Activated T-cell treated with anti-CD3 and anti-CD28 coated beads, Interleukin-2, amount 50 U/mL, for 72 hours (primary cell): ENCODE data around the gene CTAGE9. TPM values are rescaled to one million over a fixed set of nuclear protein-coding genes. Genes with fewer than 3 reads are reported as not detected.
"Not testable (repeated sequence)": the region's sequence is repeated elsewhere in the genome, so short reads cannot be mapped to it uniquely, and the experiment has no call there.

Source experiments
- ATAC-seq, 2 donors: fragments of 150-1000 bp; cut with Tn5 transposase; replicated peaks in 1 of 2; 2 replicates each; pipeline ENCODE4 v1.10.0; 2021; ENCODE audit warnings: moderate library complexity in 2 of 2, mild to moderate bottlenecking in 1 of 2
- DNase-seq, 2 donors: peaks; one replicate each; pipeline ENCODE4 v3.0.0; 2021 to 2022; ENCODE audit warnings: mixed read lengths in 1 of 2
- H3K27ac Mint-ChIP-seq: one replicate; pipeline ENCODE4 v1.8.0; 2022; ENCODE audit warnings: mild to moderate bottlenecking, moderate library complexity, mixed read lengths
- H3K27me3 Mint-ChIP-seq: one replicate; pipeline ENCODE4 v1.8.0; 2022; ENCODE audit warnings: low read depth, mixed read lengths
- H3K36me3 Mint-ChIP-seq, 2 donors: one replicate each; pipeline ENCODE4 v1.8.0; 2022; ENCODE audit warnings: mixed read lengths in 2 of 2, mild to moderate bottlenecking in 1 of 2; ENCODE audit not compliant: insufficient read depth in 2 of 2
- H3K4me1 Mint-ChIP-seq: one replicate; pipeline ENCODE4 v1.8.0; 2022; ENCODE audit warnings: low read depth, mixed read lengths
- H3K4me3 Mint-ChIP-seq, 2 donors: one replicate each; pipeline ENCODE4 v1.8.0; 2022; ENCODE audit warnings: mild to moderate bottlenecking in 2 of 2, mixed read lengths in 2 of 2, moderate library complexity in 2 of 2
- H3K9me3 Mint-ChIP-seq, 2 donors: one replicate each; pipeline ENCODE4 v1.8.0; 2022; ENCODE audit warnings: mixed read lengths in 2 of 2
- total RNA-seq, 2 donors: library from RNA; stranded (reverse); gene quantifications; one replicate each; pipeline ENCODE4 v1.2.3, GENCODE V29; 2022

Gene CTAGE9, protein sequence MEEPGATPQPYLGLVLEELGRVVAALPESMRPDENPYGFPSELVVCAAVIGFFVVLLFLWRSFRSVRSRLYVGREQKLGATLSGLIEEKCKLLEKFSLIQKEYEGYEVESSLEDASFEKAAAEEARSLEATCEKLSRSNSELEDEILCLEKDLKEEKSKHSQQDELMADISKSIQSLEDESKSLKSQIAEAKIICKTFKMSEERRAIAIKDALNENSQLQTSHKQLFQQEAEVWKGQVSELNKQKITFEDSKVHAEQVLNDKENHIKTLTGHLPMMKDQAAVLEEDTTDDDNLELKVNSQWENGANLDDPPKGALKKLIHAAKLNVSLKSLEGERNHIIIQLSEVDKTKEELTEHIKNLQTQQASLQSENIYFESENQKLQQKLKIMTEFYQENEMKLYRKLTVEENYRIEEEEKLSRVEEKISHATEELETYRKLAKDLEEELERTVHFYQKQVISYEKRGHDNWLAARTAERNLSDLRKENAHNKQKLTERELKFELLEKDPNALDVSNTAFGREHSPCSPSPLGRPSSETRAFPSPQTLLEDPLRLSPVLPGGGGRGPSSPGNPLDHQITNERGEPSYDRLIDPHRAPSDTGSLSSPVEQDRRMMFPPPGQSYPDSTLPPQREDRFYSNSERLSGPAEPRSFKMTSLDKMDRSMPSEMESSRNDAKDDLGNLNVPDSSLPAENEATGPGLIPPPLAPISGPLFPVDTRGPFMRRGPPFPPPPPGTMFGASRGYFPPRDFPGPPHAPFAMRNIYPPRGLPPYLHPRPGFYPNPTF
- not detected for total RNA-seq

DNA sequence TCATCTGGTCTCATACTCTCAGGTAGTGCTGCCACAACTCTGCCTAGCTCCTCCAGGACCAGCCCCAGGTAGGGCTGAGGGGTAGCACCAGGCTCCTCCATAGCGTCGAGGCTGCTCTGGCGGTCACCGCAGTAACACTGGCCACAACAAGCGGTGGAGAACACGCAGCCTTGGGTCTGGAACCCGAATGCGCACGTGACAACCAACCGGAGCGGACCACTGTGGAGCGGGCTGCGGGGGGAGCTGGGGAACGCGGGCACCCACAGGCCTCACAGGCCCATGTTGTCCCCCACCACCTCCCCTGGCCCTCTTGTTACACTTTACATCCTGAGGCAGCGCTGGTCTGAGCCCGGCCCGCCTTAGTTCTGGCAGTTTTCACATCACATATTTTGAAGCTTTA lies at the start of gene CTAGE9:
TSS of gene CTAGE9 (minus strand) at position 101 of the 400 bp plus-strand sequence. CDS start at position 101, 0 bp downstream.
- H3K4me1 Mint-ChIP-seq, H3K27ac Mint-ChIP-seq, H3K4me3 Mint-ChIP-seq, H3K27me3 Mint-ChIP-seq, H3K9me3 Mint-ChIP-seq, DNase-seq, H3K36me3 Mint-ChIP-seq, ATAC-seq: not testable (repeated sequence)

DNA sequence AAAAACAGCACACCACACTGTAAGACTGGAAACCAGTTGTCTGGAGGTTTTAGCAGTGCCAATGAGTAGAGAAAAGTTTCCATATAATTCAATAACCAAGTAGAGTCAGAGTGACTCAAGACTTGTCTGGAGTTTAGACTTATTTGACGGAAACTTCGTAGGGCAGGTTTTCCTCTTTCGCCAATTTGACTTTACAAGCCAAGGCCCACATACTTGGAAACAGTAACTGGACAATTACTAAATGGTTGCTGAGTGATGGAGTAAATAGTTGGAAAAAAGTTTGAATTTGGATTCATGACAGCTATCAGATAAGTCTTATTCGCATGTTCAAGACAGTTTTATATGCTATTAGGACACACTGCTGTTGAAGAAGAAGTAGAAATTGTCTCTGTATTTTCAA lies 48.1 kb upstream of the CTAGE9 start:
- H3K27ac Mint-ChIP-seq, result no peak overlapping the region
- H3K4me3 Mint-ChIP-seq, result no peak overlapping the region
- H3K4me1 Mint-ChIP-seq, result no peaks in the 10 kb centered on the region
- no peak for ATAC-seq
- DNase-seq, result no peak
- peaks cover 52% of the 10 kb centered on the region for H3K27me3 Mint-ChIP-seq
- H3K36me3 Mint-ChIP-seq, result no peaks in the 10 kb centered on the region
- no peaks in the 10 kb centered on the region for H3K9me3 Mint-ChIP-seq

DNA sequence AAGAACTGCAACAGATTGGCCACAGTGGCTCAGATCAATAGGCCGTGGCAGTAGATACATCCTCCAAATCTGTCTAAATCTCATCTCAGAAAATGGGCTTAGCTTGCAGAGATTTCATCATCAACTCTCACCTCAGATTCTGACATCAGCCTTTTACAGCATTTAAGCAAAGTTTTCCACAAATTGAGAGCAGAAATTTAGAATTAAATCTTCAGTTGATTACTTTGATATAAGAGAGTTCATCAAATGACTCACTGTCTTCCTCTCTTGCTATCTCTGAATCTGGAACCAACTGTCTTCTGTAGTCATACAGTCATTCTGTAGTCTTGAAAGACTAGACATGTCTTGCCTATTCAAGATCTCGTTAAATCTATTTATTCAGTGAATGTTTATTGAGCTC lies 45.2 kb upstream of the CTAGE9 start:
- H3K27me3 Mint-ChIP-seq, result peaks cover 51% of the 10 kb centered on the region
- no peaks in the 10 kb centered on the region for H3K4me1 Mint-ChIP-seq

DNA sequence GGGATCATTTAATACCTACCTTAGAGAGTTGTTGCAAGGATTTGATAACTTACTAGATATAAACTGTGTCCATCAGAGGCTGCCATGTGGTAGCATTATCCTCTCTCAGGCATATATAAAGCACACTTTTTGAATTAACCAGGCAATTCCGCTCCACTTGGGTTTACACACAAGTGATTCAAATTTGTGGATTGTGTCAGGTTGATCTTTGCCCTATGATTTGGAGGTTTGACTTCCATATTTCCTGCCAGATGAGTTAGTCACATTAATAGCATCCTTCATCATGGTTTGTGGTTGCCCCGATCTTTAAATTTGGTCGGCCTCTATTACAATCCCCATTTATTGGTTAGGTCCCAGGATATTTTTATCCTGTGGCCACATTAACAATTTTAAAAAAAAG lies 44.8 kb upstream of the CTAGE9 start:
- DNase-seq (no peak), ATAC-seq (no peak)
- H3K27me3 Mint-ChIP-seq, result peaks cover 51% of the 10 kb centered on the region
- H3K9me3 Mint-ChIP-seq, result no peaks in the 10 kb centered on the region
- no peaks in the 10 kb centered on the region for H3K4me1 Mint-ChIP-seq
- H3K27ac Mint-ChIP-seq, result no peak overlapping the region
- H3K36me3 Mint-ChIP-seq, result no peaks in the 10 kb centered on the region
- H3K4me3 Mint-ChIP-seq, result no peak overlapping the region

More for the DNA sequence above, 45.2 kb upstream of the CTAGE9 start:
- Mint-ChIP-seq H3K4me3 (no peak overlapping the region), H3K27ac (no peak overlapping the region), H3K36me3 (no peaks in the 10 kb centered on the region), H3K9me3 (no peaks in the 10 kb centered on the region)
- ATAC-seq, result no peak
- DNase-seq, result no peak

DNA sequence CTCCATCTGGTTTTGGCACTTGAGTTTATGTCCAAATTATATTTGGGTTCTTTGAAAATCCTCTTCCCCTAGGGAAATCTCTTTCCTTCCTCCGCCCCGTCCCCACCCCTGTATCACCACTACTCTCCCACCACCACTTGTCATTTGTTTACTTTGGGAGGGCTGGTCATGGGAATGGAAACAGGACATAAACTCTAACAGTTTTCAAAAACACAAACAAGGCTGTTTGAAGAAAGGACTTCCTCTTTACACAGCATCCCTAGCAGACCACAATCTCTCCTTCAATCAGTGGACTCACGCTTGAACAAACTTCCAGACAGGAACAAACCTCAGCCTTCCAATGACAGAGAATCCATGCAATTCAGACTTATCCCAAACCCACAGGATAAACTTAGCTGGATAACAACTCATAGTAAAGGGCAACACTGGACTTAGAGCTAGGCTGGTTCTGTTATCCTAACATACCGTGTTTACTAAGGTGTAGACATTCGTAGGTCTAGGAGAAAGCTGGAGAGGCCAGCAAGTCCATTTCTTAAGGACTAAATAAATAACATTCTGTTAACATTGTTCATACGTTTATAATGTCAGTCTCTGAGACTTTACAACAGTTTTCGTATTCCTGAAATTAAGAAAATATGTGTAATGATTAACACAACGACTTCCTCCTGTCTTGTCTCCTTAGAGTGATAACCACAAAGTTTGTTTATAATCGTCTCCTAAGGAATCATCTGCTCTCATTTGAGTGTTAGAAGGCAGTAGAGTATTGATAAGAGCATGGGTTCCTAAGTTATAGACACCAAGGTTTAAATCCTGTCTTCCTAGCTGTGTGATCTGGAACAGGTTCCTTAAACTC lies 44.1 kb upstream of the CTAGE9 start:
- Mint-ChIP-seq H3K27me3 (peaks cover 48% of the 10 kb centered on the region), H3K36me3 (no peaks in the 10 kb centered on the region)
- ATAC-seq, result no peak

DNA sequence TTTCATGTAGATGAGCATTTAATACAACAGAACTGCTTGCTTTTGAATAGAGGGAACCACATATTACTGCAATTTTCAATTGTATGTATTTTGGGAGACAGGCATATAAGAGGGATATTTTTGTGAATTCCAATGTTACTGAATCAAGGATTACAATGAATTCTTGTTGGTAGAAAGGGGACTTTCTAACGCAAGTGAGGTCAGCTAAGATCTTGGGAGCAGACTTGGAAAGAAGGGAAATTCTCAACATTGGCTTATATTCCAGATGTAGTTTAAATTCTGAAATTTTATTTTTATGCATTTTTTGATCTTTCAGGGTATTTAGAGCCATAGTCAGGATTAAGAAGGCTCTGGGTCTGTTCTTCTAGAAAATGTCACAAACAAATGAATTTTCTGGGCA lies 43.3 kb upstream of the CTAGE9 start:
- H3K4me1 Mint-ChIP-seq, result no peaks in the 10 kb centered on the region
- no peaks in the 10 kb centered on the region for H3K9me3 Mint-ChIP-seq
- H3K36me3 Mint-ChIP-seq, result no peaks in the 10 kb centered on the region
- ATAC-seq, result no peak
- no peak overlapping the region for H3K4me3 Mint-ChIP-seq
- no peak for DNase-seq
- no peak overlapping the region for H3K27ac Mint-ChIP-seq
- H3K27me3 Mint-ChIP-seq, result peaks cover 44% of the 10 kb centered on the region

More for the DNA sequence above, 44.1 kb upstream of the CTAGE9 start:
- no peak for DNase-seq
- Mint-ChIP-seq H3K4me1 (no peaks in the 10 kb centered on the region), H3K27ac (no peak overlapping the region), H3K9me3 (no peaks in the 10 kb centered on the region), H3K4me3 (no peak overlapping the region)

DNA sequence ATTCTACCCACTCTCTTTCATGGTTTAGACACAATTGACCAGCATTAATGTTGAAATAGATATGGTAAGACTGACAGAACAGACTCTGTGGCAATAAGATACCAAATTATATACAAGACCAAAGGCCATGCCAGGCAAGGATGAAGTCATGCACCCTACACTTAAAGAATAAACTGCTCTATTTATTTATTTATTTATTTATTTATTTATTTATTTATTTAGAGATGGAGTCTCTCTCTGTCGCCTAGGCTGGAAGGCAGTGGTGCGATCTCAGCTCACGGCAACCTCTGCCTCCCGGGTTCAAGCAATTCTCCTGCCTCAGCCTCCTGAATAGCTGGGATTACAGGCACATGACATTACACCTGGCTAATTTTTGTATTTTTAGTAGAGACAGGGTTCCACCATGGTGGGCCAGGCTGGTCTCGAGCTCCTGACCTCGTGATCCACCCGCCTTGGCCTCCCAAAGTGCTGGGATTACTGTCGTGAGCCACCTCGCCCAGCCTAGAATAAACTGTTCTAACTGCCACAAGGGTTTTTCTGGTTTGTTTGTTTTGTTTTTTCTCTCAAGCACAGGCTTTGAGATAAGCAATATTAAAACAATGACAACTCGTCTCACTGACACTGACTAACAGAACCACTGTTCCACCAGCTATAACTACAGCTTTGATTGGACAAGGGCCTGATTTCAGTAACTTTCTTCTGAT lies 40.3 kb upstream of the CTAGE9 start:
- H3K9me3 Mint-ChIP-seq, ATAC-seq, H3K27ac Mint-ChIP-seq, DNase-seq, H3K4me3 Mint-ChIP-seq, H3K4me1 Mint-ChIP-seq, H3K36me3 Mint-ChIP-seq: not testable (repeated sequence)
- H3K27me3 Mint-ChIP-seq, result peaks cover 26% of the 10 kb centered on the region

DNA sequence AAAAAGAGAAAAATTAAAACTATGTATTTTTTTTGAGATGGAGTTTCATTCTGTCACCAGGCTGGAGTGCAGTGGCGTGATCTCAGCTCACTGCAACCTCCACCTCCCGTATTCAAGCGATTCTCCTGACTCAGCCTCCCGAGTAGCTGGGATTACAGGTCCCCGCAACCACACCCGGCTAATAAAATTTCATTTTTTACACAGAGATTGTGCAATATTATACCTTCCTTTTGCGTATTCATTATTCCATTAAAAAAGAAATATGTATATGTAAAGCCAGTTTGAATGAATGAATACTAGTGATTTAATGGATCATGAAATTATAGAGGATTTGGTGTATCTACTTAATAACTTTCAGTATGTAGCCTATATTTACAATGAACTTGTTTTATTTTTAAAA lies 38.2 kb upstream of the CTAGE9 start:
- H3K36me3 Mint-ChIP-seq, result no peaks in the 10 kb centered on the region
- DNase-seq (no peak), ATAC-seq (no peak)
- no peaks in the 10 kb centered on the region for H3K4me1 Mint-ChIP-seq
- H3K4me3 Mint-ChIP-seq, result no peak overlapping the region
- no peak overlapping the region for H3K27ac Mint-ChIP-seq
- H3K9me3 Mint-ChIP-seq, result no peaks in the 10 kb centered on the region
- H3K27me3 Mint-ChIP-seq, result peaks cover 9% of the 10 kb centered on the region

DNA sequence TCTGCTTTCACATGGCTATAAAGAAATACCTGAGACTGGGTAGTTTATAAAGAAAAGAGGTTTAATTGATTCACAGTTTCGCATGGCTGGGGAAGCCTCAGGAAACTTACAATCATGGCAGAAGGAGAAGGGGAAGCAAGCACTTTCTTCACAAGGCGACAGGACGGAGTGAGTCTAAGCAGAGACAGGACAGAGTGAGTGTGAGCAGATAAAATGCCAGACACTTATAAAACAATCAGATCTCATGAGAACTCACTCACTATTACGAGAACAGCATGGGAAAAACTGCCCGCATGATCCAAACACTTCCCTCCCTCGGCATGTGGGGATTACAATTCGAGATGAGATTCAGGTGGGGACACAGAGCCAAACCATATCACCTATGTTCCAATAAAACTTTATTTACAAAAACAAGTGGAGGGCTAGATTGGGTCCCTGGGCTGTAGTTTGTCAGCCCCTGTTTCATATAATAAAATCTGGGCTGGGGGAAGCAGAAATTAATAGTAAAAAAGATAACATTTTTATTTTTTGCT lies 37.1 kb upstream of the CTAGE9 start:
- no peaks in the 10 kb centered on the region for H3K9me3 Mint-ChIP-seq
- H3K27ac Mint-ChIP-seq, result no peak overlapping the region
- no peak for DNase-seq
- no peak overlapping the region for H3K4me3 Mint-ChIP-seq
- no peaks in the 10 kb centered on the region for H3K4me1 Mint-ChIP-seq
- H3K36me3 Mint-ChIP-seq, result no peaks in the 10 kb centered on the region
- ATAC-seq, result no peak
- H3K27me3 Mint-ChIP-seq, result peaks cover 6% of the 10 kb centered on the region

DNA sequence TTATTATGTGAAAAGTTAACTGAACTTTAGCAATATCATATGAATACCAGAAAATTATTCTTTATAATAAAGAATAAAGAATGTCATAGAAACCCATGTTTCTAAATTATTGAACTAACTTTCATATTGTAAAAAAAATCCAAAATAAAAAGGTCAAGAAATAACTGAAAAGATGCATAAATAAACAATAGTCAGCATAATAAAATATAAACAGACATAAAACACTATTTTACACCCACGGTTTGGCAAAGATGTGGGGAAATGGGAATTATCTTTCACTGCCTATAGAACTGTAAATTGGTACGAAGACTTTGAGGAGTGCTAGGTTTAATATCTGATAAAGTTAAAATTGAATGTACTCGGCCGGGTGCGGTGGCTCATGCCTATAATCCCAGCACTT lies 34.7 kb upstream of the CTAGE9 start:
- no peaks in the 10 kb centered on the region for H3K4me1 Mint-ChIP-seq
- no peak overlapping the region for H3K27ac Mint-ChIP-seq
- no peaks in the 10 kb centered on the region for H3K9me3 Mint-ChIP-seq
- ATAC-seq, result no peak
- no peaks in the 10 kb centered on the region for H3K36me3 Mint-ChIP-seq
- DNase-seq, result no peak
- peaks cover 6% of the 10 kb centered on the region for H3K27me3 Mint-ChIP-seq
- H3K4me3 Mint-ChIP-seq, result no peak overlapping the region

DNA sequence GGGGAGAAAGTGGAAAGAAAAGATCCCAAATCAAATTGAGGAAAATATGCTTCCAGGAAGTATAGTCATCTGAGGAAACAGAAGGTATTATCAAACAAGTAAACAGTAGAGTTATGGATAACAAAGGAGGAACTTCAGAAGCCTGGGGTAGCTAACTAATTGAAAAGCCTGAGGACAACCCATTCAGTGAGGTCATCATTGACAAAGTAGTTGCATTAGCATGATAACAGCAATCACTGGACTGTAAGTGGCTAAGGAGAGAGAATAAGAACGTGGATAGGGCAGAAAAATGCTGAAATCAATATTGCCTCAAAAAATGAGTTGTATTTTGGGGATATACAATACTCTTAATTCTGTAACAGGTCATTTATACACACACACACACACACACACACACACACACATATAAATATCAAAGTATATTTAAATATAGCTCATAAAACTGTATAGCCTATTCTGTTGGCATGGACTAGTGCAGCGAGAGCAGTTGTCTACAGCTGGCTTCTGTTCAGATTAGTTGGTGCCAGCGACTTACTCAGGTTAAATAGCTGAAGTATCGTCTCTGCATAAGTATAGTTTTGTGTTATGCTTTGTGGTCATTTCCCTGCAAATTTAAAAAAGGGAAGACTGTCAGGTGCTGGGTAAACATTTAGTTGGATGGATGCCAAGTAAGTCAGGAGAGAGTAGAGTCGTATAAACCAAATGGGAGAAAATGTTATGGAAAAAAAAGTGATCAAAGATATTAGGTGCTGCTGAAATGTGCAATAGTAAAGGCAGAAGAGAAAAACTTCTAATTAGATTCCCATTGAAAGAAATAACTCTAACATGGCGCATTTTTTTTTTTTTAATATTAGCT lies 33.8 kb upstream of the CTAGE9 start:
- H3K27me3 Mint-ChIP-seq, result peaks cover 6% of the 10 kb centered on the region
- no peak overlapping the region for H3K27ac Mint-ChIP-seq
- ATAC-seq (no peak), DNase-seq (no peak)
- no peak overlapping the region for H3K4me3 Mint-ChIP-seq
- no peaks in the 10 kb centered on the region for H3K9me3 Mint-ChIP-seq
- no peaks in the 10 kb centered on the region for H3K4me1 Mint-ChIP-seq
- H3K36me3 Mint-ChIP-seq, result no peaks in the 10 kb centered on the region
